GM18505 (cell line): ENCODE measurements around the gene SAE1.
A peak's percentile ranks its signal among the peaks of the same experiment; 100 is the strongest.

Experiments
- ATAC-seq: cut with Tn5 transposase; IDR thresholded peaks from one replicate; pipeline ENCODE4 v1.9.1; 2021; ENCODE audit not compliant: unreplicated experiment
- POLR2A ChIP-seq: IDR thresholded peaks from 4 replicates; pipeline ENCODE4 v1.6.1; 2011; ENCODE audit warnings: borderline replicate concordance; ENCODE audit not compliant: insufficient read depth, insufficient read length; ENCODE audit errors: extremely low read depth

SAE1 gene

DNA sequence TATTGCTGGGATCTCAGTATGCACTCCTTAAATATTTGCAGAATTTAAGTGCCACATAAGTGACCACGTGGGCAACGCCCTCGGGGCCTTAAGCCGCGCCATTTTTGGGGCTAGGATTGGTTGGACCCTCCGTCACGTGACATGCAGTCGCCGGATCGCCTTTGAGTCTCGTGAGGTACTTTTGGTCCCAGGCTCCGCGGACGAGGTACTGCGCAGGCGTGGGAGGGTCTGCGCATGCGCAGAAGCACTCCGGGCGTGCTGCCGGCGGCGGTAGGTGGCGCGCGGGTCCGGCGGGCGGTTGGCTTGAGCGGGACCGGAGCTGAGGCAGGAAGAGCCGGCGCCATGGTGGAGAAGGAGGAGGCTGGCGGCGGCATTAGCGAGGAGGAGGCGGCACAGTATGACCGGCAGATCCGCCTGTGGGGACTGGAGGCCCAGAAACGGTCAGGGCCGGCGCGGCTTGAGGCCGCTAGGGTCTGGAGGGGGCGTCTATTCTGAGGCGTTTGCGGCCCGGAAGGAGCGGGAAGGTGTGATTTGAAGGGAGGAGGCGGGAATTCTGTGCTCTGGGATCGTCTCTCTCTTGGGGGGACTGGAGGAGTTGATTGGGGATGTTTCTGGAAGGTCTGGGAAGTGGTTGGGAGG, at the start of gene SAE1:
TSS of gene SAE1 (plus strand) at position 247 of the 639 bp plus-strand sequence. CDS start at position 343, 96 bp downstream.
- ATAC-seq = peak; percentile 91

GRCh38 chr19:47081095-47081494, 49.5 kb upstream of the SAE1 start:
- no peak for ATAC-seq
- no peak for TF ChIP-seq POLR2A

More for the DNA sequence above, at the start of gene SAE1:
- TF ChIP-seq POLR2A = peak; percentile 81

- no peak for ATAC-seq
- TF ChIP-seq POLR2A = no peak
Measured at GRCh38 chr19:47082493-47082892, 48.1 kb upstream of the SAE1 start.

DNA sequence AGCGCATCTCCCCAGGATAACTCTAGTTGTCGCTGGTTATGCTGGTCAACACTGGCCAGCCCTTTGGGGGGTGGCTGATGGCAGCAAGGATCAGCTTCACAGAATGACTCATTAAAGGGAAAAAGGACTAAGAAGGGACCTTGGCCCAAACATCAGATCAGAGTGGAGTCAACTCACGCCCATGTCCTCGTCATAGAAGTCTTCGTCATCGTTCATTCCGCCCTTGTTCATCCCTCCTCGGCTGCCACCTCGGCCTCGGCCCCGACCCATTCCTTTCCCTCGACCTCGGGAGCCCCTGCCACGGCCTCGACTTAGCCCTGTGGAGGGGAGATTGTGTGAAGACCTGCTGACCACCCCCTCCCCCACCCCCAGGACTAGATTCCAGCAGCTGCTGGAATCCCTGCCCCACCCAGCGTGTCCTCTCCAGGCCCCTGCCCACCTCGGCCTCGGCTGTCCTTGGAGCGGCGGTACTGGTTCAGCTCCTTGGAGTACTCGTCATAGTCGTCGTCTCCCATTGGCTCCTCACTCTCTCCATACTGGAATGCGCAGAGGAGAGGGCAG, 45.7 kb upstream of the SAE1 start:
- no peak for TF ChIP-seq POLR2A
- no peak for ATAC-seq

DNA sequence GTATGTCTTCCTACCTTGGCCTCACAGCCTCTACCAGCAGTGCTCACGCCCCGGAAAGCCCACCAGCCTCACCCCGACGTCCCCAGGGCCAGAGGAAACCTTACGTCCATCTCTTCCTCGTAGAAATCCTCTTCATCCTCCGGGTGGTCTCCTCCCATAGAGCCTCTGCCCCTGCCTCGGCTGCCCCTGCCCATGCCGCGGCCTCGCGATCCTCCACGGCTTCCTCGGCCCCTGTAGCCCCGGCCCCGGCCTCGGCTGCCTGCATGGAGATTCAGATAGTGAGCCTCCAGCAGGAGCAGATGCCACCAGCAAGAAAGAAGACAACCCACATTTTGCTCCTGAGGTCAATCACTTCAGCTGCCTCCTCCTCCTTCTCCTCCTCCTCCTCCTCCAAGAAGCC, 44.4 kb upstream of the SAE1 start:
- no peak for TF ChIP-seq POLR2A
- ATAC-seq = no peak

DNA sequence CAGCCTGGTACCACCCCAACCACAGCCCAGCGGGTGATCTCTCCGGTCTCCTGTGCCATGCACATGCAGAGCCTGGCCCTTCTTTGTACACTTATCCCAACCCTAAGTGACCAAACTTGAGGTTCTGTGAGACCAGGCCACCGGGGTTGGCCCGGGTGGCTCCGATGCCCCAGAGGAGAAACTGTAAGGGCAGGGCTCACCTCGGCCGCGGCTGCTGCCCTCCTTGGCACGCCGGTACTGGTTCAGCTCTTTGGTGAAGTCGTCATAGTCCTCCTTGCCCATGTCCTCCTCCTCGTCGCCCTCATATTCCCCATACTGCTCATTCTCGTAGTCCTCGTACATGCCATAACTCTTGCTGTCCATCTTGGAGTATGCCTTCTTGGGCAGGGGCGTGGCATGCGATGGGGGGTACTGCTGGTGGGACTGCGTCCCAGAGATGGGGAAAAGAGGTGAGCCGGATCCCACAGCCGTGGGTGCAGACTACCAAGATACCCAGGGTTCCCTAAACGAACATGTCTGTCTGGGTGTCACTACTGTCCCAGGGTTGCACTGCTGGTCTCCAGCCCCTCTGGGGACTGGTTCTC, 40.8 kb upstream of the SAE1 start:
- no peak for TF ChIP-seq POLR2A
- no peak for ATAC-seq

- ATAC-seq = no peak
- no peak for TF ChIP-seq POLR2A
Measured at GRCh38 chr19:47093254-47093653, 37.4 kb upstream of the SAE1 start.

DNA sequence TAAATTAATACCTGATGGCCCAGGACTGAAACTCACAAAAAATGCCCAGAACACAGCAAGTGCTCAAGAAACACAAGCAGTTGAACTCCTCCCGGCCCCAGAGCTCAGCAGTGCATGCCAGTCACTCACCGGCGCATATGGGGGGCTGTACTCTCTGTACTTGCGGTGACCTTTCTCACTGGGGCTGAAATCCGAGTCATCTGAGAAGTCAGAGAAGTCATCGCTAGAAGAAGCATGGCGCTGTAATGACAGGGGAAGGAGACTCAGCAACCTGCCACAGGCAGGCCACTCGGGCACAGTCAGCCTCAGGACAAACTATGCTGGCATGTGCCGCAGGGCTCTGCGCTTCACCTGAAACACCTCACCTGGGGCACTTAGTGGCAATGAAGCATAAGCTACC, 36.8 kb upstream of the SAE1 start:
- TF ChIP-seq POLR2A = no peak
- no peak for ATAC-seq

DNA sequence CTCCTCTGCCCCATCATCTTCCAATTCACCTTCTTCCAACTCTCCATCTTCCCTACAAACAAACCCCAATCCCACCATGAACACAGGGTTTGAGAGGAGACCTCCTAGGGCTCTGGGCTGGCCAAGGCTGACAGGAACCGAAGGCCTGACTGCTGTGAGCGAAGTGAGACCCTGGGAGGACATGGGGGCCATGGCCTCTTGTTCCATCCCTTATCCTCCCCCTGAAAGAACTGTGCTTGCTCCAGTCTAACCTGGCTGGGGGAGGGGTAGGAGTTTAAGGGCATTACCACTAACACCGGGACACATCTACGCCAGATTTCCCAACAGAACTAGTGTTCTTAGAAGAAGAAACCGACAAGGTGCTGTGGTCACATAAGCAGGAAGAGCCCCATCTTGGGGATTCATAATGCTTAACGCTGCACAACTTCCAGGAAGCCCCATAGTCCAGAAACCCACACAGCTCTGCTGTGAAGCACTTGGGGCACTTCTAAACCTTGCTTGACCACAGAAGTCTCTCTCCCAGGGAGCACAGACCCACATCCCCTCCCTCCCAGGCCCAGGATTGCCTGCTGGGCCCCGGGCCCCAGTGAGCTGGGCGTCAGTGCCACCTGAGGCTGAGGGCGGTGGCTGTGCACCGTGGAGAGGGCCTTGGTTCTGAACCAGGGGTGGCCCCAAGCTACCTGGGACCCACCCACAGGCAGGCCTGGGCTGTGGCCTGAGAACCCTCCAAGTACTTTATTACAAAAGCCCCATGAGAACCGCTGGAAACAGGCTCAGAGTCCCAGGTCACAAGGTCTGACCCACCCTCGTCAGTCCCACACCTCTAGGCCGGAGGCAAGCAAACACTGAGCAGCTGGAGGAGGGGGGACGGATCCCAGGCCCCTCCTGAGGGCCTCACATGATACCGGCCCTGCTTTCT, 35.8 kb upstream of the SAE1 start:
- no peak for ATAC-seq
- TF ChIP-seq POLR2A = no peak

GRCh38 chr19:47095476-47096099, 35.0 kb upstream of the SAE1 start:
- no peak for TF ChIP-seq POLR2A
- no peak for ATAC-seq

DNA sequence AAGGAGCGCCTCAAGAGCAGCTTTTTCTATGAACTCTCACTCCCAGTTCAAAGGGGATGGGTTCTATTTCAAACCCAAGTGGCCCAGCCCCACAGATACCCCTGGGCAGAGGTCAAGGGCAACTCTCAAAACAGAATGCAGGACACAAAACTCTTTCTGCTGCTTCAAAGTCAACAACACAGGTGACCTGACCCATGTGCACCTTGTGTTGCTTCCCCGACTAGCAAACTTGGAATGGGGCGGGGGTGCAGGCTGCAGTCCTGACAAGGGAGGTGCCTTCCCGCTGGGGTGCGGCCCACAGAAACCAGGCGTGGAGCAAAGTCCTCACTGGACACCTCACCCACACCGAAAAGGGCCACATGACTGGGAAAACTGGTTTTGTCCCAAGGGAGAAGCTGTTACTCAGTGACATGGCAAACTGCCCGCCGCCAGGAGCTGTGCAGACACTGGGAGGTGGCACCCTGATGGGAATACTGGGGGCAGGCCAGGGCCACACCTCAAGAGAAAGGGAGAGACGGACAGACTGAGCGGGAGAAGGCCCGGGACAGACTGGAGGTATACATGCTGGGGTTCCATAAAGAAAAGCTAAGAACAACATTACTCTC, 34.4 kb upstream of the SAE1 start:
- no peak for TF ChIP-seq POLR2A
- ATAC-seq = no peak

GRCh38 chr19:47096721-47097120, 33.9 kb upstream of the SAE1 start:
- no peak for TF ChIP-seq POLR2A
- ATAC-seq = no peak
